T-cell (primary cell): ENCODE data around the gene ZNF234. TPM values are rescaled to one million over a fixed set of nuclear protein-coding genes. Genes with fewer than 3 reads are reported as not detected.

Experiments used
- ATAC-seq, 4 experiments: fragments of 200-7000 bp in 3 of 4; fragments of 150-1000 bp in 1 of 4; cut with Tn5 transposase; replicated peaks in 1 of 4; 1 replicate in 3 of 4; 2 replicates in 1 of 4; pipeline ENCODE4 v1.10.0; 2021; ENCODE audit warnings: moderate library complexity in 3 of 4, mild to moderate bottlenecking in 2 of 4, moderate number of reproducible peaks in 1 of 4
- CTCF ChIA-PET, 2 donors: fragments of 300-600 bp; sonication (Branson Sonifier 250); formaldehyde crosslinking; loops; one replicate each; lab custom pipeline; 2022; ENCODE audit warnings: antibody characterized with exemption in 2 of 2; lab: Charles Lee
- POLR2A ChIA-PET, 2 donors: fragments of 300-600 bp; sonication (Branson Sonifier 250); formaldehyde crosslinking; loops; one replicate each; lab custom pipeline; 2022; ENCODE audit warnings: antibody characterized with exemption in 2 of 2; lab: Charles Lee
- DNase-seq, 35 experiments: peaks; one replicate each; pipeline versions ENCODE4 v3.0.0 to v3.0.0-alpha.2; 2013 to 2023
- H3K27ac ChIP-seq: one replicate; pipeline ENCODE4 v1.5.1; 2013; ENCODE audit warnings: low read length
- H3K27me3 ChIP-seq, 2 experiments: replicated peaks in 1 of 2; 1 replicate in 1 of 2; 2 replicates in 1 of 2; pipeline versions ENCODE4 v1.6.1 to v1.7.0; 2013; ENCODE audit warnings: low read length in 1 of 2, mixed read lengths in 1 of 2; ENCODE audit not compliant: control insufficient read depth in 2 of 2, insufficient read depth in 2 of 2; ENCODE audit errors: extremely low read depth in 1 of 2
- H3K36me3 ChIP-seq, 2 donors: 1 replicate in 1 of 2; 2 replicates in 1 of 2; pipeline versions ENCODE4 v1.6.1 to v1.7.0; 2013; ENCODE audit warnings: low read length in 1 of 2; ENCODE audit not compliant: control insufficient read depth in 2 of 2, insufficient read depth in 1 of 2; ENCODE audit errors: extremely low read depth in 1 of 2
- H3K4me1 ChIP-seq, 2 experiments: 1 replicate in 1 of 2; 2 replicates in 1 of 2; pipeline versions ENCODE4 v1.6.1 to v1.7.0; 2013; ENCODE audit warnings: low read length in 2 of 2, mixed read lengths in 1 of 2; ENCODE audit not compliant: insufficient read depth in 2 of 2, control insufficient read depth in 1 of 2; ENCODE audit errors: extremely low read depth in 1 of 2
- H3K4me3 ChIP-seq, 2 donors: 1 replicate in 1 of 2; 2 replicates in 1 of 2; pipeline versions ENCODE4 v1.5.1 to v1.7.0; 2013; ENCODE audit warnings: mild to moderate bottlenecking in 2 of 2, low read length in 1 of 2, moderate library complexity in 1 of 2; ENCODE audit not compliant: control insufficient read depth in 1 of 2; ENCODE audit errors: extremely low read depth in 1 of 2
- H3K9me3 ChIP-seq: 2 replicates; pipeline ENCODE4 v1.7.0; 2013
- H3K27ac Mint-ChIP-seq, 2 donors: one replicate each; pipeline ENCODE4 v1.8.0; 2020 to 2021; ENCODE audit warnings: mild to moderate bottlenecking in 2 of 2, mixed read lengths in 2 of 2
- H3K27me3 Mint-ChIP-seq, 2 donors: one replicate each; pipeline ENCODE4 v1.8.0; 2021 to 2022; ENCODE audit warnings: mixed read lengths in 2 of 2
- H3K36me3 Mint-ChIP-seq: one replicate; pipeline ENCODE4 v1.8.0; 2021; ENCODE audit warnings: mixed read lengths
- H3K4me1 Mint-ChIP-seq, 3 donors: one replicate each; pipeline ENCODE4 v1.8.0; 2020 to 2022; ENCODE audit warnings: mixed read lengths in 3 of 3, mild to moderate bottlenecking in 1 of 3
- H3K4me3 Mint-ChIP-seq, 3 donors: one replicate each; pipeline ENCODE4 v1.8.0; 2020 to 2022; ENCODE audit warnings: mild to moderate bottlenecking in 3 of 3, mixed read lengths in 3 of 3, moderate library complexity in 3 of 3
- H3K9me3 Mint-ChIP-seq, 3 donors: one replicate each; pipeline ENCODE4 v1.8.0; 2020 to 2022; ENCODE audit warnings: mixed read lengths in 3 of 3
- WGBS: methylation state at CpG from one replicate; pipeline ENCODE4 v1.1.5; 2013; ENCODE audit warnings: missing lambda C conversion rate; ENCODE audit not compliant: insufficient coverage; 5-methylcytosine and 5-hydroxymethylcytosine counted together
- total RNA-seq, 35 experiments: library from RNA in 6 of 35; stranded (reverse) in 6 of 35; fragments of 120-200 nt in 1 of 35; gene quantifications; one replicate each; pipeline versions ENCODE4 v1.2.1 to v1.2.4 and lab custom pipeline; 2013 to 2026

The ZNF234 gene
- total RNA-seq, 5 donors from 2014 or later (not counting 1 experiment from before 2014, with no cell fraction given): 3.3 to 21.5 (median 18.6) TPM

- 9% methylated on average over 9 of the region's 13 CpGs for WGBS
- H3K9me3 Mint-ChIP-seq: peaks cover 0 to 14% (median 2%) of the 10 kb centered on the region in 3 donors
- no peak for ATAC-seq
- CTCF ChIA-PET: no interaction called here
- H3K4me1 Mint-ChIP-seq: peaks cover 15 to 30% (median 25%) of the 10 kb centered on the region in 3 donors
- H3K27ac Mint-ChIP-seq: peak overlapping the region; percentile 75 to 92
- H3K36me3 ChIP-seq: peaks cover 0 to 10% of the 10 kb centered on the region in 2 donors
- peaks cover 27% of the 10 kb centered on the region for H3K36me3 Mint-ChIP-seq
- peak overlapping the region; percentile 79 to 87 for H3K4me3 ChIP-seq
- H3K9me3 ChIP-seq: no peaks in the 10 kb centered on the region
- peaks cover 0 to 17% of the 10 kb centered on the region in 2 experiments for H3K4me1 ChIP-seq
- peak overlapping the region; percentile 54 for H3K27ac ChIP-seq
- DNase-seq: peak in 4 of 35 experiments; percentile 2 to 14 (median 4)
- POLR2A ChIA-PET: no interaction called here
- no peaks in the 10 kb centered on the region for H3K27me3 Mint-ChIP-seq
- H3K4me3 Mint-ChIP-seq: peak overlapping the region; percentile 95 to 99 (median 96)
- H3K27me3 ChIP-seq: no peaks in the 10 kb centered on the region
These were observed 692 bp downstream of the ZNF234 start for GRCh38 chr19:44142059-44142433.

DNA sequence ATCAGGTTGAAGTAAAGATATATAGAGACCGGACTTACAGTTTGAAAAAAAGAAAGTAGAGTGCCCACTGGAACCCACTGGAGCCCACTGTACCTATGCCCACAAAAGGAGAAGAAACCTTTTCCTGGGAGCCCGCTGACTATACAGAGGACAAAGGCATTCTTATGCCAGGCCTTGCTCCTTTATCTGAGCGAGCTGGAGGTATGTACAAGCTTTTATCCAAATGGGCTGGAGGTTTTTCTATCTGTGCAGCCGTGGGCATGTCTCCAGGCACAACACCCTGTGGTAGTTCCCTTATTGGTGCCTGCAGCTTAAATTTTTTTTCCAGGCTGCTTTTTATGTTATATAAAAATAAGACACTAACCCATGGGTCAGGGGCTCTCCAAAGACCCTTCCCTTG, 8.4 kb downstream of the ZNF234 start:
- H3K4me3 ChIP-seq: no peak overlapping the region
- ChIA-PET CTCF (no interaction called here), POLR2A (interaction anchor here in 1 of 2 donors (0.7 kb wide), 1 partner anchor 48 kb away, joined by 3 read pairs; no protein-coding TSS in a partner anchor)
- peaks cover 16 to 37% (median 30%) of the 10 kb centered on the region in 3 donors for H3K9me3 Mint-ChIP-seq
- 86% methylated on average over 1 of the region's 4 CpGs for WGBS
- ATAC-seq (no peak), DNase-seq (no peak)
- H3K27ac ChIP-seq: no peak overlapping the region
- no peak overlapping the region for H3K4me3 Mint-ChIP-seq
- no peaks in the 10 kb centered on the region for H3K9me3 ChIP-seq
- H3K36me3 Mint-ChIP-seq: peaks cover 90% of the 10 kb centered on the region
- no peaks in the 10 kb centered on the region for H3K27me3 ChIP-seq
- no peaks in the 10 kb centered on the region for H3K4me1 ChIP-seq
- H3K27me3 Mint-ChIP-seq: no peaks in the 10 kb centered on the region
- peaks cover 18 to 62% of the 10 kb centered on the region in 2 donors for H3K36me3 ChIP-seq
- no peaks in the 10 kb centered on the region for H3K4me1 Mint-ChIP-seq
- no peak overlapping the region for H3K27ac Mint-ChIP-seq

- peaks cover 23 to 47% (median 37%) of the 10 kb centered on the region in 3 donors for H3K9me3 Mint-ChIP-seq
- H3K36me3 ChIP-seq: peaks cover 20 to 63% of the 10 kb centered on the region in 2 donors
- ATAC-seq: no peak
These were observed 10.1 kb downstream of the ZNF234 start for GRCh38 chr19:44151491-44151890.

GRCh38 chr19:44156475-44156874, 15.1 kb downstream of the ZNF234 start:
- Mint-ChIP-seq H3K4me1 (no peaks in the 10 kb centered on the region), H3K36me3 (peaks cover 63% of the 10 kb centered on the region), H3K27me3 (no peaks in the 10 kb centered on the region), H3K27ac (no peak overlapping the region), H3K4me3 (peak overlapping the region in 1 of 3 donors; percentile 9), H3K9me3 (peaks cover 29 to 63% (median 56%) of the 10 kb centered on the region in 3 donors)
- DNase-seq (no peak), ATAC-seq (no peak)
- Histone ChIP-seq H3K9me3 (peaks cover 18% of the 10 kb centered on the region), H3K27me3 (no peaks in the 10 kb centered on the region), H3K36me3 (peaks cover 27 to 40% of the 10 kb centered on the region in 2 donors), H3K4me1 (no peaks in the 10 kb centered on the region), H3K27ac (no peak overlapping the region), H3K4me3 (no peak overlapping the region)
- ChIA-PET POLR2A (no interaction called here), CTCF (no interaction called here)
- WGBS: no CpG with 5 or more reads among the region's 2 CpGs

More at GRCh38 chr19:44151491-44151890, 10.1 kb downstream of the ZNF234 start:
- H3K36me3 Mint-ChIP-seq: peaks cover 85% of the 10 kb centered on the region
- ChIA-PET POLR2A (no interaction called here), CTCF (no interaction called here)
- Histone ChIP-seq H3K27me3 (no peaks in the 10 kb centered on the region), H3K9me3 (peaks cover 1% of the 10 kb centered on the region), H3K4me1 (no peaks in the 10 kb centered on the region), H3K27ac (no peak overlapping the region), H3K4me3 (no peak overlapping the region)
- WGBS: 100% methylated on average over 2 of the region's 5 CpGs
- H3K4me3 Mint-ChIP-seq: no peak overlapping the region
- no peak overlapping the region for H3K27ac Mint-ChIP-seq
- no peaks in the 10 kb centered on the region for H3K27me3 Mint-ChIP-seq
- no peaks in the 10 kb centered on the region for H3K4me1 Mint-ChIP-seq
- DNase-seq: no peak

DNA sequence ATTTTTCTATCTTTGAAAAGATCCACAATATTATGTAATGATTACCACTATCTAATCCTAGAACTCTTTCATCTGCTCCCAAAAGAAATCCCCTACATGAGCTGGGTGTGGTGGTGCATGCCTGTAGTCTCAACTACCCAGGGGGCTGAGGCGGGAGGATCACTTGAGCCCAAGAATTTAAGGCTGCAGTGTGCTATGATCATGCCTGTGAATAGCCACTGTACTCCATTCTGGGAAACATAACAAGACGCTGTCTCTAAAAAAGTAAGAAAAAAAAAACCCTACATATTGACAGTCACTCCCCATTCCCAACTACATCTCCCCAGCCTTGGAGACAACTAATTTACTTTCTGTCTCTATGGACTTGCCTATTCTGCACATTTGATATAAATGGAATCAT, 22.4 kb downstream of the ZNF234 start:
- Mint-ChIP-seq H3K9me3 (peaks cover 21 to 48% (median 37%) of the 10 kb centered on the region in 3 donors), H3K36me3 (peaks cover 27% of the 10 kb centered on the region), H3K27me3 (no peaks in the 10 kb centered on the region), H3K4me3 (peak overlapping the region in 1 of 3 donors; percentile 94), H3K27ac (no peak overlapping the region), H3K4me1 (peaks cover 37 to 42% (median 38%) of the 10 kb centered on the region in 3 donors)
- WGBS: 100% methylated on average over 2 of the region's 2 CpGs
- CTCF ChIA-PET: no interaction called here
- no peak for DNase-seq
- Histone ChIP-seq H3K4me1 (peaks cover 7 to 16% of the 10 kb centered on the region in 2 experiments), H3K36me3 (peaks cover 3 to 17% of the 10 kb centered on the region in 2 donors), H3K9me3 (peaks cover 10% of the 10 kb centered on the region), H3K27ac (no peak overlapping the region), H3K4me3 (no peak overlapping the region), H3K27me3 (no peaks in the 10 kb centered on the region)
- POLR2A ChIA-PET: no interaction called here
- ATAC-seq: no peak

GRCh38 chr19:44164327-44164672, 22.9 kb downstream of the ZNF234 start:
- H3K27ac ChIP-seq: peak overlapping the region; percentile 78
- H3K36me3 Mint-ChIP-seq: peaks cover 31% of the 10 kb centered on the region
- peak overlapping the region; percentile 94 to 98 (median 97) for H3K4me3 Mint-ChIP-seq
- DNase-seq: no peak
- H3K27me3 ChIP-seq: no peaks in the 10 kb centered on the region
- H3K4me1 ChIP-seq: peaks cover 7 to 16% of the 10 kb centered on the region in 2 experiments
- no peaks in the 10 kb centered on the region for H3K27me3 Mint-ChIP-seq
- H3K27ac Mint-ChIP-seq: peak overlapping the region; percentile 88 to 99
- POLR2A ChIA-PET: interaction anchor here in 1 of 2 donors (0.7 kb wide), 1 partner anchor 49 kb away, joined by 5 read pairs; no protein-coding TSS in a partner anchor
- H3K36me3 ChIP-seq: peaks cover 3 to 22% of the 10 kb centered on the region in 2 donors
- H3K4me3 ChIP-seq: peak overlapping the region; percentile 68 to 96
- H3K4me1 Mint-ChIP-seq: peaks cover 37 to 42% (median 38%) of the 10 kb centered on the region in 3 donors
- peaks cover 21 to 49% (median 37%) of the 10 kb centered on the region in 3 donors for H3K9me3 Mint-ChIP-seq
- WGBS: 100% methylated on average over 1 of the region's 3 CpGs
- peak in 1 of 4 experiments; percentile 1 for ATAC-seq
- CTCF ChIA-PET: interaction anchor here (0.6 to 0.8 kb wide), 2 partner anchors 48 to 632 kb away, joined by 3 to 5 read pairs; partner anchors contain the start of gene ZNF227 (in 1 of the 2)
- peaks cover 10% of the 10 kb centered on the region for H3K9me3 ChIP-seq
